ENCODE measurements around the gene AADACL2. TPM values are rescaled to one million over a fixed set of nuclear protein-coding genes. Genes with fewer than 3 reads are reported as not detected.

Gene AADACL2
- total RNA-seq (not detected), polyA plus RNA-seq (ENCODE audit: insufficient read length in 2 of 2) (not detected)
- long read RNA-seq, donor 1: 0 reads
- long read RNA-seq, donor 2: 0 reads
- long read RNA-seq, donor 3: 0 reads
- long read RNA-seq, donor 4: 0 reads

- Histone ChIP-seq H3K36me3 (ENCODE audit: control insufficient read depth, insufficient read depth, low read length) (no peaks in the 10 kb centered on the region), H3K4me1 (ENCODE audit: control insufficient read depth, insufficient read depth, low read length) (no peaks in the 10 kb centered on the region), H3K4me3 (ENCODE audit: low read depth, low read length) (no peak within 1 kb of the TSS), H3K27me3 (ENCODE audit: control insufficient read depth, insufficient read depth, low read length) (no peaks in the 10 kb centered on the region), H3K9me3 (ENCODE audit: control insufficient read depth, insufficient read depth, low read length) (no peaks in the 10 kb centered on the region), H3K27ac (ENCODE audit: low read depth, low read length) (no peak within 1 kb of the TSS)
- DNase-seq (ENCODE audit: low read depth in 4 of 6, low spot score in 6 of 6): peak in 1 of 6 donors; percentile 8
- WGBS (ENCODE audit: insufficient coverage): no CpG with 5 or more reads among the region's 1 CpG
Observed at GRCh38 chr3:151733613-151734012, at the start of gene AADACL2. Gene AADACL2 (plus strand): TSS chr3:151733927. CDS start chr3:151734036, 109 bp downstream.

- Histone ChIP-seq H3K4me3 (ENCODE audit: low read depth, low read length) (no peak overlapping the region), H3K27me3 (ENCODE audit: control insufficient read depth, insufficient read depth, low read length) (no peaks in the 10 kb centered on the region), H3K4me1 (ENCODE audit: control insufficient read depth, insufficient read depth, low read length) (no peaks in the 10 kb centered on the region), H3K9me3 (ENCODE audit: control insufficient read depth, insufficient read depth, low read length) (no peaks in the 10 kb centered on the region), H3K36me3 (ENCODE audit: control insufficient read depth, insufficient read depth, low read length) (no peaks in the 10 kb centered on the region), H3K27ac (ENCODE audit: low read depth, low read length) (no peak overlapping the region)
- no peak for DNase-seq (ENCODE audit: low read depth in 4 of 6, low spot score in 6 of 6)
Observed at GRCh38 chr3:151684094-151684493, 49.6 kb upstream of the AADACL2 start.

DNA sequence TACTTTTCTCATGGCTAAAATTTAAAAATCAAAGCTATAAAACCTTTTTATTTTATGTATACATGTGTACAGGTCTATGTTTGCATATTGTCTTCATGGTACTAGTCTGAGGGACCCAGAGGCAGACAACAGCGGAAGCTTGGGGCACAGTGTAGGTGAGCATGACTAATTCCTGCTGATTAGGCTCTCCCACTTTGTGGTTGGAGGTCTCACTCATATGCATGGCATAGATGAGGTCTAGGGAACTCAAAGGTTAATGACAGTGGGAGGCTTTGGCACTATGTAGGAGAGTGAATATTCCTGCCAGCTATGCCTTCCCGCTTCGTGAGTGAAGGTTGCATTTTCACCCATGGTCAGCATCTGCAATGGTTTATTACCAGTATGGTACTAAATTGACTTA, 47.5 kb upstream of the AADACL2 start:
- Histone ChIP-seq H3K27ac (ENCODE audit: low read depth, low read length) (no peak overlapping the region), H3K4me1 (ENCODE audit: control insufficient read depth, insufficient read depth, low read length) (no peaks in the 10 kb centered on the region), H3K9me3 (ENCODE audit: control insufficient read depth, insufficient read depth, low read length) (no peaks in the 10 kb centered on the region), H3K36me3 (ENCODE audit: control insufficient read depth, insufficient read depth, low read length) (no peaks in the 10 kb centered on the region), H3K27me3 (ENCODE audit: control insufficient read depth, insufficient read depth, low read length) (no peaks in the 10 kb centered on the region), H3K4me3 (ENCODE audit: low read depth, low read length) (no peak overlapping the region)
- no peak for DNase-seq (ENCODE audit: low read depth in 4 of 6, low spot score in 6 of 6)
- 100% methylated on average over 1 of the region's 3 CpGs for WGBS (ENCODE audit: insufficient coverage)

- H3K27ac ChIP-seq (ENCODE audit: low read depth, low read length): no peak overlapping the region
- H3K9me3 ChIP-seq (ENCODE audit: control insufficient read depth, insufficient read depth, low read length): no peaks in the 10 kb centered on the region
- H3K4me1 ChIP-seq (ENCODE audit: control insufficient read depth, insufficient read depth, low read length): no peaks in the 10 kb centered on the region
- no peaks in the 10 kb centered on the region for H3K27me3 ChIP-seq (ENCODE audit: control insufficient read depth, insufficient read depth, low read length)
- peak in 1 of 6 donors; percentile 14 for DNase-seq (ENCODE audit: low read depth in 4 of 6, low spot score in 6 of 6)
- H3K36me3 ChIP-seq (ENCODE audit: control insufficient read depth, insufficient read depth, low read length): no peaks in the 10 kb centered on the region
- 28% methylated on average over 4 of the region's 5 CpGs for WGBS (ENCODE audit: insufficient coverage)
- no peak overlapping the region for H3K4me3 ChIP-seq (ENCODE audit: low read depth, low read length)
Observed at GRCh38 chr3:151687076-151687475, 46.7 kb upstream of the AADACL2 start.

- no peak overlapping the region for H3K4me3 ChIP-seq (ENCODE audit: low read depth, low read length)
- H3K36me3 ChIP-seq (ENCODE audit: control insufficient read depth, insufficient read depth, low read length): no peaks in the 10 kb centered on the region
- WGBS (ENCODE audit: insufficient coverage): no CpG with 5 or more reads among the region's 1 CpG
- H3K4me1 ChIP-seq (ENCODE audit: control insufficient read depth, insufficient read depth, low read length): no peaks in the 10 kb centered on the region
- no peak overlapping the region for H3K27ac ChIP-seq (ENCODE audit: low read depth, low read length)
- no peak for DNase-seq (ENCODE audit: low read depth in 4 of 6, low spot score in 6 of 6)
- no peaks in the 10 kb centered on the region for H3K9me3 ChIP-seq (ENCODE audit: control insufficient read depth, insufficient read depth, low read length)
- H3K27me3 ChIP-seq (ENCODE audit: control insufficient read depth, insufficient read depth, low read length): no peaks in the 10 kb centered on the region
Observed at GRCh38 chr3:151688571-151688970, 45.2 kb upstream of the AADACL2 start.

DNA sequence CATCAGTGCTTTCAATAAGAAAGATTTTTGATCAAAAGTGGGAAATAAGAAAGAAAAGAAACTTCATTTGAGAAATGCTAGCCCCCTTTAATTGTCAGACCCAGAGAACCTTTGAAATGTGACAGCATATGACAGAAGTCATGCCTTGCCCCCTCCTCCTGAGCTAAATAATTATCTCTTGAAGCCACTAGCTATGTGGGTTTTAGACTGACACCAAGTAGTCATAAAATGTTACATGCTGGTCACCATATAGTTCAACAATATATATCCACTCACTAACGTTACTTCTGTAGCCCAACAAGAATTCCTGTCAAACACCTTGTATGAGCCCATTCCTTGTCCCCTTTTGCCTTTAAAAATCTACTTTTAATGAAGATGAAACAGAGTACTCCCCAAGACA, 43.1 kb upstream of the AADACL2 start:
- Histone ChIP-seq H3K27ac (ENCODE audit: low read depth, low read length) (no peak overlapping the region), H3K4me3 (ENCODE audit: low read depth, low read length) (no peak overlapping the region), H3K36me3 (ENCODE audit: control insufficient read depth, insufficient read depth, low read length) (no peaks in the 10 kb centered on the region), H3K9me3 (ENCODE audit: control insufficient read depth, insufficient read depth, low read length) (no peaks in the 10 kb centered on the region), H3K4me1 (ENCODE audit: control insufficient read depth, insufficient read depth, low read length) (no peaks in the 10 kb centered on the region), H3K27me3 (ENCODE audit: control insufficient read depth, insufficient read depth, low read length) (no peaks in the 10 kb centered on the region)
- no CpG with 5 or more reads among the region's 1 CpG for WGBS (ENCODE audit: insufficient coverage)
- DNase-seq (ENCODE audit: low read depth in 4 of 6, low spot score in 6 of 6): no peak

GRCh38 chr3:151697496-151697895, 36.2 kb upstream of the AADACL2 start:
- Histone ChIP-seq H3K4me1 (ENCODE audit: control insufficient read depth, insufficient read depth, low read length) (no peaks in the 10 kb centered on the region), H3K27me3 (ENCODE audit: control insufficient read depth, insufficient read depth, low read length) (no peaks in the 10 kb centered on the region), H3K36me3 (ENCODE audit: control insufficient read depth, insufficient read depth, low read length) (no peaks in the 10 kb centered on the region), H3K27ac (ENCODE audit: low read depth, low read length) (no peak overlapping the region), H3K9me3 (ENCODE audit: control insufficient read depth, insufficient read depth, low read length) (no peaks in the 10 kb centered on the region), H3K4me3 (ENCODE audit: low read depth, low read length) (no peak overlapping the region)
- DNase-seq (ENCODE audit: low read depth in 4 of 6, low spot score in 6 of 6): no peak
- 58% methylated on average over 2 of the region's 5 CpGs for WGBS (ENCODE audit: insufficient coverage)

- DNase-seq (ENCODE audit: low read depth in 4 of 6, low spot score in 6 of 6): no peak
- Histone ChIP-seq H3K4me1 (ENCODE audit: control insufficient read depth, insufficient read depth, low read length) (no peaks in the 10 kb centered on the region), H3K36me3 (ENCODE audit: control insufficient read depth, insufficient read depth, low read length) (no peaks in the 10 kb centered on the region), H3K4me3 (ENCODE audit: low read depth, low read length) (no peak overlapping the region), H3K9me3 (ENCODE audit: control insufficient read depth, insufficient read depth, low read length) (no peaks in the 10 kb centered on the region), H3K27ac (ENCODE audit: low read depth, low read length) (no peak overlapping the region), H3K27me3 (ENCODE audit: control insufficient read depth, insufficient read depth, low read length) (no peaks in the 10 kb centered on the region)
Observed at GRCh38 chr3:151707216-151707615, 26.5 kb upstream of the AADACL2 start.

- DNase-seq (ENCODE audit: low read depth in 4 of 6, low spot score in 6 of 6): no peak
- Histone ChIP-seq H3K4me1 (ENCODE audit: control insufficient read depth, insufficient read depth, low read length) (no peaks in the 10 kb centered on the region), H3K36me3 (ENCODE audit: control insufficient read depth, insufficient read depth, low read length) (no peaks in the 10 kb centered on the region), H3K27ac (ENCODE audit: low read depth, low read length) (no peak overlapping the region), H3K9me3 (ENCODE audit: control insufficient read depth, insufficient read depth, low read length) (no peaks in the 10 kb centered on the region), H3K4me3 (ENCODE audit: low read depth, low read length) (no peak overlapping the region), H3K27me3 (ENCODE audit: control insufficient read depth, insufficient read depth, low read length) (no peaks in the 10 kb centered on the region)
- WGBS (ENCODE audit: insufficient coverage): 100% methylated on average over 1 of the region's 1 CpG
Observed at GRCh38 chr3:151708868-151709267, 24.9 kb upstream of the AADACL2 start.

DNA sequence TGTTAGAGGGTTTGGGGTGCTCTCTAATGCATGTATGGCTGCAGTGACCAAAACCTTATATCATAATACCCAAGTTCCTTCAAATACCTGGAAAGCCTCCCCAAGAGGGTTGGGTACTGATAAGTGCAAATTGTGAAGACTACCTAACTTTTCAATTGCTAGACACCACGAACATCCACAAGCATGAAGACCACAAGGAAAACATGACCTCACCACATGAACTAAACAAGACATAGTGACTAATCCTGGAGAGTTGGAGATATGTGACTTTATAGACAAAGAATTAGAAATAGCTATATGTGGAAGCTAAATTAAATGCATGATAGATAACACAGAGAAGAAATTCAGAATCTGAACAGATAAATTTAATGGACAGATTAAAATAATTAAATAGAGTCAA, 23.9 kb upstream of the AADACL2 start:
- H3K4me3 ChIP-seq (ENCODE audit: low read depth, low read length): no peak overlapping the region
- no peaks in the 10 kb centered on the region for H3K27me3 ChIP-seq (ENCODE audit: control insufficient read depth, insufficient read depth, low read length)
- H3K27ac ChIP-seq (ENCODE audit: low read depth, low read length): no peak overlapping the region
- no peaks in the 10 kb centered on the region for H3K36me3 ChIP-seq (ENCODE audit: control insufficient read depth, insufficient read depth, low read length)
- DNase-seq (ENCODE audit: low read depth in 4 of 6, low spot score in 6 of 6): no peak
- no CpG with 5 or more reads among the region's 1 CpG for WGBS (ENCODE audit: insufficient coverage)
- no peaks in the 10 kb centered on the region for H3K4me1 ChIP-seq (ENCODE audit: control insufficient read depth, insufficient read depth, low read length)
- no peaks in the 10 kb centered on the region for H3K9me3 ChIP-seq (ENCODE audit: control insufficient read depth, insufficient read depth, low read length)
